GM12878 (cell line): ENCODE results near the gene ZBTB44. TPM values are rescaled to one million over a fixed set of nuclear protein-coding genes. Genes with fewer than 3 reads are reported as not detected.
A peak's percentile ranks its signal among the peaks of the same experiment; 100 is the strongest.

Experiments
- BACH1 ChIP-seq: fragments of 450-650 bp; IDR thresholded peaks from 2 replicates; pipeline ENCODE4 v1.6.1; 2017; ENCODE audit warnings: mild to moderate bottlenecking, borderline replicate concordance
- BHLHE40 ChIP-seq, 2 experiments: fragments of 450-650 bp in 1 of 2; IDR thresholded peaks; 2 replicates each; pipeline ENCODE4 v1.6.1; 2011 to 2017; ENCODE audit warnings: low read depth in 2 of 2, borderline replicate concordance in 1 of 2, improper control_type of control experiment in 1 of 2, low read length in 1 of 2, mild to moderate bottlenecking in 1 of 2
- DPF2 ChIP-seq: fragments of 450-650 bp; IDR thresholded peaks from 2 replicates; pipeline ENCODE4 v1.6.1; 2017; ENCODE audit warnings: mild to moderate bottlenecking
- E2F8 ChIP-seq: fragments of 450-650 bp; IDR thresholded peaks from 2 replicates; pipeline ENCODE4 v1.6.1; 2018; ENCODE audit warnings: mild to moderate bottlenecking, low read depth, moderate library complexity; ENCODE audit not compliant: partially characterized antibody
- IKZF2 ChIP-seq, 2 experiments: fragments of 450-650 bp; IDR thresholded peaks; 2 replicates each; pipeline ENCODE4 v1.6.1; 2017; ENCODE audit warnings: mild to moderate bottlenecking in 2 of 2, moderate library complexity in 2 of 2
- KDM1A ChIP-seq: fragments of 200-600 bp; sonication (generic); IDR thresholded peaks from 2 replicates; pipeline ENCODE4 v1.6.1; 2016; ENCODE audit warnings: borderline replicate concordance
- POLR2AphosphoS5 ChIP-seq: IDR thresholded peaks from 2 replicates; pipeline ENCODE4 v1.6.1; 2011; ENCODE audit warnings: mild to moderate bottlenecking, low read length, inconsistent platforms
- SMC3 ChIP-seq: IDR thresholded peaks from 2 replicates; pipeline ENCODE4 v1.6.1; 2011; ENCODE audit warnings: low read length, improper control_type of control experiment, borderline replicate concordance
- SRF ChIP-seq, 2 experiments: IDR thresholded peaks; 2 replicates each; pipeline ENCODE4 v1.6.1; 2011; ENCODE audit warnings: low read depth in 2 of 2, low read length in 2 of 2, mild to moderate bottlenecking in 1 of 2, moderate library complexity in 1 of 2
- SUZ12 ChIP-seq: fragments of 200-600 bp; sonication (generic); IDR thresholded peaks from one replicate; pipeline ENCODE4 v1.6.1; 2018; ENCODE audit warnings: antibody characterized with exemption, mild to moderate bottlenecking; ENCODE audit not compliant: unreplicated experiment
- TCF12 ChIP-seq: IDR thresholded peaks from 2 replicates; pipeline ENCODE4 v1.6.1; 2011; ENCODE audit warnings: low read depth, mild to moderate bottlenecking, low read length
- ZBTB40 ChIP-seq: fragments of 450-650 bp; IDR thresholded peaks from 2 replicates; pipeline ENCODE4 v1.6.1; 2016; ENCODE audit warnings: mild to moderate bottlenecking, moderate library complexity, borderline replicate concordance
- ZNF274 ChIP-seq: IDR thresholded peaks from one replicate; pipeline ENCODE4 v1.8.0; 2011; ENCODE audit not compliant: insufficient read length, insufficient read depth
- ZNF687 ChIP-seq: fragments of 450-650 bp; IDR thresholded peaks from 2 replicates; pipeline ENCODE4 v1.6.1; 2017; ENCODE audit warnings: mild to moderate bottlenecking, moderate library complexity
- polyA plus RNA-seq, 11 experiments: library from polyadenylated mRNA; depleted of rRNA in 4 of 11; unstranded in 6 of 11; stranded (reverse) in 5 of 11; fragments of >200 nt; fragmentation: Nextera tagmentation in 4 of 11; fragmentation: Illumina TruSeq in 1 of 11; extraction: Ambion mirVana in 4 of 11; extraction: Trizol in 1 of 11; gene quantifications; 1 replicate in 1 of 11; 2 replicates in 10 of 11; pipeline versions ENCODE4 v1.2.1 to v1.2.3, GENCODE V29; 2011 to 2016; ENCODE audit warnings: inconsistent platforms in 2 of 11, missing spikeins in 2 of 11, low read depth in 1 of 11
- total RNA-seq, 4 experiments: library from RNA; depleted of rRNA in 3 of 4; stranded (reverse); fragments of >200 nt in 3 of 4; fragmentation: Illumina TruSeq in 1 of 4; extraction: Trizol in 1 of 4; gene quantifications; 2 replicates each; pipeline versions ENCODE4 v1.2.1 to v1.2.3, GENCODE V29; 2013 to 2021
- TF ChIP-seq, protein P1 (sequence below): IDR thresholded peaks from 2 replicates; pipeline ENCODE4 v1.6.1; 2012; ENCODE audit warnings: mild to moderate bottlenecking, low read depth, low read length

Gene ZBTB44
- total and polyA plus RNA-seq, 10 of the 15 experiments (the other 5 are each of a cell fraction or from before 2014, with no cell fraction given), result 2.8 to 38.2 (median 12.2) TPM

- no peak for TF ChIP-seq ZBTB40
- TF ChIP-seq, protein P1, sequence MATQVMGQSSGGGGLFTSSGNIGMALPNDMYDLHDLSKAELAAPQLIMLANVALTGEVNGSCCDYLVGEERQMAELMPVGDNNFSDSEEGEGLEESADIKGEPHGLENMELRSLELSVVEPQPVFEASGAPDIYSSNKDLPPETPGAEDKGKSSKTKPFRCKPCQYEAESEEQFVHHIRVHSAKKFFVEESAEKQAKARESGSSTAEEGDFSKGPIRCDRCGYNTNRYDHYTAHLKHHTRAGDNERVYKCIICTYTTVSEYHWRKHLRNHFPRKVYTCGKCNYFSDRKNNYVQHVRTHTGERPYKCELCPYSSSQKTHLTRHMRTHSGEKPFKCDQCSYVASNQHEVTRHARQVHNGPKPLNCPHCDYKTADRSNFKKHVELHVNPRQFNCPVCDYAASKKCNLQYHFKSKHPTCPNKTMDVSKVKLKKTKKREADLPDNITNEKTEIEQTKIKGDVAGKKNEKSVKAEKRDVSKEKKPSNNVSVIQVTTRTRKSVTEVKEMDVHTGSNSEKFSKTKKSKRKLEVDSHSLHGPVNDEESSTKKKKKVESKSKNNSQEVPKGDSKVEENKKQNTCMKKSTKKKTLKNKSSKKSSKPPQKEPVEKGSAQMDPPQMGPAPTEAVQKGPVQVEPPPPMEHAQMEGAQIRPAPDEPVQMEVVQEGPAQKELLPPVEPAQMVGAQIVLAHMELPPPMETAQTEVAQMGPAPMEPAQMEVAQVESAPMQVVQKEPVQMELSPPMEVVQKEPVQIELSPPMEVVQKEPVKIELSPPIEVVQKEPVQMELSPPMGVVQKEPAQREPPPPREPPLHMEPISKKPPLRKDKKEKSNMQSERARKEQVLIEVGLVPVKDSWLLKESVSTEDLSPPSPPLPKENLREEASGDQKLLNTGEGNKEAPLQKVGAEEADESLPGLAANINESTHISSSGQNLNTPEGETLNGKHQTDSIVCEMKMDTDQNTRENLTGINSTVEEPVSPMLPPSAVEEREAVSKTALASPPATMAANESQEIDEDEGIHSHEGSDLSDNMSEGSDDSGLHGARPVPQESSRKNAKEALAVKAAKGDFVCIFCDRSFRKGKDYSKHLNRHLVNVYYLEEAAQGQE, result no peak
- TF ChIP-seq ZNF687, result no peak
- TF ChIP-seq BHLHE40 (IDR thresholded peaks at IDR 0.05; ENCODE audit: borderline replicate concordance in 1 of 2, low read depth in 2 of 2, low read length in 1 of 2), result no peak
- TF ChIP-seq E2F8, result no peak
- peak; percentile 67 to 72; a peak in 3 of 4 replicates for TF ChIP-seq IKZF2 (IDR thresholded peaks at IDR 0.05)
- no peak for TF ChIP-seq ZNF274
- no peak for TF ChIP-seq SUZ12
- TF ChIP-seq TCF12, result no peak
- TF ChIP-seq POLR2AphosphoS5, result no peak
- no peak for TF ChIP-seq SMC3
- peak; percentile 80 for TF ChIP-seq DPF2
- TF ChIP-seq KDM1A, result no peak
- TF ChIP-seq BACH1, result no peak; the same call in 1 of the 2 replicates
- TF ChIP-seq SRF (IDR thresholded peaks at IDR 0.05; ENCODE audit: low read depth in 2 of 2, low read length in 2 of 2), result peak; percentile 24 to 89; a peak in 2 of 4 replicates
Observed at GRCh38 chr11:130269326-130269943, 45.3 kb downstream of the ZBTB44 start (continued).
